ENCODE measurements around the gene KRTAP10-8.
"Not testable (repeated sequence)": the region's sequence is repeated elsewhere in the genome, so short reads cannot be mapped to it uniquely, and the experiment has no call there.

Gene KRTAP10-8

DNA sequence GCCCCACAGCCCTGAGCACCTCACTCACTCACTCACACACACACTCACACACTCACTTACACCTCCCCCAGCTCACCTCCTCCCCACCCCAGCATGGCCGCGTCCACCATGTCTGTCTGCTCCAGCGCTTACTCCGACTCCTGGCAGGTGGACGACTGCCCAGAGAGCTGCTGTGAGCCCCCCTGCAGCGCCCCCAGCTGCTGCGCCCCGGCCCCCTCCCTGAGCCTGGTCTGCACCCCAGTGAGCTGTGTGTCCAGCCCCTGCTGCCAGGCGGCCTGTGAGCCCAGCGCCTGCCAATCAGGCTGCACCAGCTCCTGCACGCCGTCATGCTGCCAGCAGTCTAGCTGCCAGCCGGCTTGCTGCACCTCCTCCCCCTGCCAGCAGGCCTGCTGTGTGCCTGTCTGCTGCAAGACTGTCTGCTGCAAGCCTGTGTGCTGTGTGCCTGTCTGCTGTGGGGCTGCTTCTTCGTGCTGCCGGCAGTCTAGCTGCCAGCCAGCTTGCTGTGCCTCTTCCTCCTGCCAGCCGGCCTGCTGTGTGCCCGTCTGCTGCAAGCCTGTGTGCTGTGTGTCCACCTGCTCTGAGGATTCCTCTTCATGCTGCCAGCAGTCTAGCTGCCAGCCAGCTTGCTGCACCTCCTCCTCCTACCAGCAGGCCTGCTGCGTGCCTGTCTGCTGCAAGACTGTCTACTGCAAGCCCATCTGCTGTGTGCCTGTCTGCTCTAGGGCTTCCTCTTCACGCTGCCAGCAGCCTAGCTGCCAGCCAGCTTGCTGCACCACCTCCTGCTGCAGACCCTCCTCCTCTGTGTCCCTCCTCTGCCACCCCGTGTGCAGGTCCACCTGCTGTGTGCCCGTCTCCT lies 34.7 kb downstream of the KRTAP10-8 start, which contains the start of gene KRTAP10-11:
Gene KRTAP10-11, plus strand, starts transcription at position 49 of the 856 bp plus-strand sequence. Its CDS starts 45 bp downstream, at position 94.
- DNase-seq (ENCODE audit: low spot score), result not testable (repeated sequence)

DNA sequence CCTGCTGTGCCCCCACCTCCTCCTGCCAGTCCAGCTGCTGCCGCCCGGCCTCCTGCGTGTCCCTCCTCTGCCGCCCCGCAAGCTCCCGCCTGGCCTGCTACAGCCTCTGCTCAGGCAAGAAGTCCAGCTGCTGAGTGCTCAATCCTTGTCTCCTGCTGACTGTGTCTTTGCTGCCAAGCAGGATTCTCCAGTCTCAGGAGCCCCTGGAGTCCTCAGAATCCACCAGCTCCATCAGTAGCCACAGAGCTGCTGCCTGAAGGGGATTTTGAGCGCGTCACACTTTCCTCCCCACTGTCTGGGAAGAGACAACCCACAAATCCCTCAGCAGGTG lies 35.3 kb downstream of the KRTAP10-8 start:
- DNase-seq (ENCODE audit: low spot score), result no peak

DNA sequence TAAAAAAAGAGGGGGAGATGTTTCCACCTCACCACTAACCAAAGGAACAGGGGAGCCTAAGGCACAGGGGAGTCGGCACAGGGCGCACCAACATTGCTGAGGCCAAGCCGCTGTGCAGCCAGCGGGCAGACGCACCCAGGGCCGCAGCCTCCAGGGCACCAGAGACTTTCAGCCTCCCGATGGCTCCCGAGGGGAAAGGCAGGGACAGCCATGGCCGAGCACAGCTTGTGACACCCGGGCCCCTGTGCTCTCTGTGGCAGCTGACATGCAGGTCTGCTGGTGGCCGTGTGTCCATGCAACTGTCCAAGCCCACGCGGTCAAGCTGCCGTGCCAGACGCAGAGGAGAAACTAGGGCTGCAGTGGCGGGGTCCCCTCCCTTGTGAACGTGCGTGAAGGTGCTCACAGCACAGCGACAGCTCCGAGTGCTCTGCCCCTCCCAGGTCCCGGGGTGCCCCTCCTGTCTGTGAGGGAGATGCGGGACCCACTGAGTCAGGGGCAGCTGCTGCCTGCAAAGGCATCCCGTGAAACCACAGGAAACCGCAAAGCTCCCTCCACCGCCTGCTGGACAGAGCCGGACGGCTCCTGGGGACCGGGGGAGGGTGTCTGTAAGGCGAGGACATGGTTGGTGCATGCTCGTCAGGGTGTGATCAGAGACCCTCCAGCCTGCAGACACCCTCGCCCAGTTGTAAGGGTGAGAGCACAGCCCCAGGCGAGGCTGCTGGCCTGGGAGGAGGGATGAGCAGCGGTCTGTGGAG lies 36.9 kb downstream of the KRTAP10-8 start:
- DNase-seq (ENCODE audit: low spot score), result no peak

DNA sequence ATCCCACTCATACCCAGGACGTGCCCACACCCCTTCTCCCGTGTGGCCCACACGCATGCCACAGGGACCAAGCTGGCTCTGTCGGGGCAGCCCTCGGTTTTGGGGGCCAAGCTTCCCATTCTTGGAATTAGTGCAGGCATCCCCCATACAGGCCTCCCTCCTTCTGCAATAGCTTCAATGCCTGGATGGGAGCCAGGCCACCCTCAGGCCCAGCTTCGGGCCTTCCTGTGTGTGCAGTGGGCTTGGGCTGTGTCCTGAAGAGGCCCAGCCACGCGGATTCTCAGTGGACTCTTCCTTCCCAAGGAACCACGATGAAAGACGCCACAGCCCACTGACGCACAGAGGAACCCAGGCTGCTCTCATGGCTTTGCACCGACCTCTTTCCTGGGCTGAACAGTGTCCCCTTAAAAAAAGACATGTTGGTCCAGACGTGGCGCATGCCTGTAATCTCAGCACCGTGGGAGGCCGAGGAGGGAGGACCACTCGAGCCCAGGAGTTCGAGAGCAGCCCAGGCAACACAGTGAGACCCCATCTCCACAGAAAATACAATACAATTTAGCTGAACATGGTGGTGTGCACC lies 37.7 kb downstream of the KRTAP10-8 start:
- DNase-seq (ENCODE audit: low spot score), result no peak

DNA sequence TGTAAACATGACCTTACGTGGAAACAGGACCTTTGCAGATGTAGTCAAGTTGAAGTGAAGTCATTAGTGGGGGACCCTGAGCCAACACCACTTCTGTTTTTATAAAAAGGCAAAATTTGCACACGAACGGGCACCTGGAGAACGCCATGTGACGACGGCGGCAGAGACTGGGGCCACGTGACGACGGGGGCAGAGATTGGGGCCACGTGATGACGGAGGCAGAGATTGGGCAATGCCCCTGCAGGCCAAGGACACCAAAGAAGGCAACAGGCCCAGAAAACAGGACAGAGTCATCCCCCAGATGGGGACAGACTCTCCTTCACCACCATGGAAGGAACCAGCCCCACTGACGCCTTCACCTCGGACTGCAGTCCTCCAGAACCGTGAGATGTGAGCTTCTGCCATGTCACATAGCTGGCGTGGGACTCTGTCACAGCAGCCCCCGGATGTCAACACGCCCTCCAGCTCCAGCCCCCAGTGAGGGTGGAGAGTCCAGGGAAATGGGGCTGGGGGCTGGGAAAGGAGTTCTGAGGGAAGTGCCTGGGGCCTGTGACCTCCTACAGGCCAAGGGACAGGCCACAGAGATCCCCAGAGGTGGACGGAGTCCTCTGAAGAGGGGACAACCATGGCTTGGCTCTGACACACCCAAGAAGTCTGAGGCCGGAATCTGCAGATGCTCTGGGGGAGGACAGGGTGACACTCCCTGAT lies 38.5 kb downstream of the KRTAP10-8 start:
- no peak for DNase-seq (ENCODE audit: low spot score)

DNA sequence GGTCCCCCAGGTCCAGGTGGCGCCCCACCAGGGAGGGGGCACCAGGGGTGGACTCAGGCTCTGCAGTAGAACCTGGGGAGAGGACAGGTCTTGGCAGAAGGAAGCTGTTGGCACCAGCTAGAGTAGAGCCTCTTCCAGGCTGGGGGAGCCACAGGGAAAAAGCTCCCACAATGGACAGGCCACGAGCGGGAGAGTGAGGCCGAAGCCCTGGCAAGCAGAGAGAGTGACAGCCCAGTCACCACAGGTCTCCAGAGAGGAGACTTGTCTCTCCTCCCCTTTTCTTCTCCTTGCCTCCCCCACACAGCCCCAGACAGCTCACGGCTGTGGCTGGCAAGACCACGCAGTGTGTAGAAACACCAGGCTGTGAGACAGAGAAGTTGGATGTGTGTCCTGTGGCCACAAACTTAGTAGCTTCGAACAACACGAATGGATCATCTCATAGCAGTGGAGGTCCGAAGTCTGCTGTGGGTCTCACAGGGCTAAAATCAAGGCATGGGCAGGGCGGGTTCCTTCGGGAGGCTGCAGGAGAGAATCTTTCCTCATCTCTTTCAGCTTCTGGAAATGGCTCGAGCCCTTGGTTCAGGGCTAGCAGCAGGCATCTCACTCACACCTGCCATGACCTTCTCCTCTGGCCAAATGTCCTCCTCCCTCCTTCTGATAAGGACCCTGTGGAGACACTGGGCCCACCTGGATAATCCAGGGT lies 39.2 kb downstream of the KRTAP10-8 start:
- DNase-seq (ENCODE audit: low spot score), result no peak

DNA sequence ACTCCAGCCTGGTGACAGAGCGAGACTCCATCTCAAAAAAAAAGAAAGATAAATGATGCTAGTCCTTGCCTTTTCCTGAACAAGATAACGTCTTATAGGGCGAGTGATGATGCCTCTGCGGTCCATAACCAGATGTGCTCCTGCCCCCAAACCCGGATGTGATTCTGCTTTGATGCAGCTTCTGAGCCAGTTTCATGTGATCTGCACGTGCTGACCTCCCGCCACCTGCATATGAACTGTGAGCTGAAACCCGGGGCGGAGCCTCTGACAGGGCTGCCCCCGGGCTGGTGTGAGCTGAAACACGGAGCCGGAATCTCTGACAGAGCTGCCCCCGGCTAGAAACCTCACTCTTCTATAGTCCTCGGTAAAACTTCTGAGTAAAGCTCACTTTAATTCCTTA lies 41.2 kb downstream of the KRTAP10-8 start:
- no peak for DNase-seq (ENCODE audit: low spot score)

DNA sequence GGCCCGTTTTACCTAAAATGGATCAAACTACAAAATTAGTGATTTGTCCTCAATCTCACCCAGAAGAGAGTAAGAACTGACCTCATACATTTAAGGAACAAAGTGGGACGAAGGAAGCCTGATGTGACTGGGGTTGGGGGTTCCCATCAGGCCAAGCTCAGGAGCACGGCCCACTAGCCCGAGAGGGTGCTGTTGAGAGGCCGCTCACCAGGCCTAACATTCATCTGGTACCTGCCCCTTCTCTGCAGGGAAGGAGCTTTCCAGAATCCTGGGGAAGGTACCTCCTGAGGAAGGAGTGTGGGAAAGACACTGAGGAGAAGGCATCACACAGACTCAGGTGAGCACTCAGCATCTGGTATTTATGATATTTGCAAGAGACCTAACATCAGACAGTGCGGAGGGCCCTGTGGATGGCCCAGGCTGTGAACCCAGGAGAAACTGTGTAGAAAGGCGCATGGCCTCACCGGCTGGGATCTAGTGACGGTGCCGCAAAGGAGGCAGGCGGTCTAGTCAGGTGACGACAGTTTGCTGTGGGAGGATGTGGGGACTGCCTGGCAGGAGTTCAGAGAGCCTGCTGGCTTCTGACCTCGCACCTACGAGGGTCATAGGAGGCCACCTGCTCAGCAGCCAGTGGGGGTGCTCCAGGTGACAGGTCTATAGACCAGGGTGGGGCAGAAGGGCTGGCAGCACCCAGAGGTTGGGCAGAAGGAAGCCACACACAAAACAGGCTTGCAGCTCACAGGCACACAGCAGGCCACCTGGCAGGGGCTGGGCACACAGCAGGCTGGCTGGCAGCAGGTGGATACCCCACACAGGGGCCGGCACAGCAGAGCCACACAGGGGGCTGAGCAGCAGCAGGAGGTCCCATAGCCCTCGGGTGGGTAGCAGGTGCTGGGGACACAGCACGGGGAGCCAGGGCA lies 42.0 kb downstream of the KRTAP10-8 start:
- no peak for DNase-seq (ENCODE audit: low spot score)

DNA sequence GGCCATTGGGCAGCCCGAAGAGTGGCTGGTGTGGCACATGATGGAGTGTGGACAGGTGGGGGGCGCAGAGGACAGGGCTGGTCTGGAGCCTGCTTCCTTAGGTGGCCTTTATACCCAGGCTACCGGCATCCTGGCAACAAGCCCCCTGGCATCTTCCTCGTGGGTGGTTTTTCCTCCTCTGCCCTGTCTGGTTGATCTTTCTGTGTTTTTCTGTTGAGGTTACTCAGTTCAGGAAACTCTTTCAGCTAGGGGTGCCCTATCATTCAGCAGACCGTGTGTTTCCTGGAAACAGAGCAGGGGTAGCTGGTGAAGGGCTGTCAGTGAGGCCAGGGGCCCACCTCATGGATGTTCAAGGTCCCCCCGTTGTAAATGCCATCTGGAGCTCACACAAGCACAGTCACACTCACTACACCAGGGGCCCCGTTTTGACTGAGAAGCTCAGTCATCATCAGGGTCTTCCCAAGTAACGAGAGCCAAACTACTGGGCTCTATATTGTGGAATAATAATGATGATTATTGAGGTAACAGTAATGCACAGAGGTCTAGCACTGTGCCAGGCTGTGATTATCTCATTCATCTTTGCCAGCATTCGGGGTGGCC lies 42.8 kb downstream of the KRTAP10-8 start, which contains the start of gene KRTAP12-4:
Gene KRTAP12-4, minus strand, starts transcription at position 84 of the 600 bp plus-strand sequence. Its CDS starts 45 bp downstream, at position 39.
- DNase-seq (ENCODE audit: low spot score), result no peak

DNA sequence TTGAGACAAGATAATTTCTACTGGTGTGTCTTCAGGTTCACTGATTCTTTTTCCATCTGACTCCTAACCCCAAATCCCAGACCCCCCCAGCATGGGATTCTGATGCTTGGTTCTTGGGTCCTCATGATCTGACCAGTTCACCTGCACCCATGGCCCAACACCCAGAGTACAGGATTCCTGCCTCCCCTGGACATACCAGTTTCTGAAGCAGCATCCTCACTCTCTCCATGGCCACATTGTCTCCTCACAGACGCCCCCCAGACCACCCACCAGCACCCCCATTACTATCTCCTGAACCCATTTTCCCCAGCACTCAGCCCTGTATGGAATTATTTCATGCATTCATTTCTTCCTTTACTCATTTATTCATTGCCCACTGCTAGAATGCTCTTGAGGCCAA lies 45.0 kb downstream of the KRTAP10-8 start:
- no peak for DNase-seq (ENCODE audit: low spot score)

DNA sequence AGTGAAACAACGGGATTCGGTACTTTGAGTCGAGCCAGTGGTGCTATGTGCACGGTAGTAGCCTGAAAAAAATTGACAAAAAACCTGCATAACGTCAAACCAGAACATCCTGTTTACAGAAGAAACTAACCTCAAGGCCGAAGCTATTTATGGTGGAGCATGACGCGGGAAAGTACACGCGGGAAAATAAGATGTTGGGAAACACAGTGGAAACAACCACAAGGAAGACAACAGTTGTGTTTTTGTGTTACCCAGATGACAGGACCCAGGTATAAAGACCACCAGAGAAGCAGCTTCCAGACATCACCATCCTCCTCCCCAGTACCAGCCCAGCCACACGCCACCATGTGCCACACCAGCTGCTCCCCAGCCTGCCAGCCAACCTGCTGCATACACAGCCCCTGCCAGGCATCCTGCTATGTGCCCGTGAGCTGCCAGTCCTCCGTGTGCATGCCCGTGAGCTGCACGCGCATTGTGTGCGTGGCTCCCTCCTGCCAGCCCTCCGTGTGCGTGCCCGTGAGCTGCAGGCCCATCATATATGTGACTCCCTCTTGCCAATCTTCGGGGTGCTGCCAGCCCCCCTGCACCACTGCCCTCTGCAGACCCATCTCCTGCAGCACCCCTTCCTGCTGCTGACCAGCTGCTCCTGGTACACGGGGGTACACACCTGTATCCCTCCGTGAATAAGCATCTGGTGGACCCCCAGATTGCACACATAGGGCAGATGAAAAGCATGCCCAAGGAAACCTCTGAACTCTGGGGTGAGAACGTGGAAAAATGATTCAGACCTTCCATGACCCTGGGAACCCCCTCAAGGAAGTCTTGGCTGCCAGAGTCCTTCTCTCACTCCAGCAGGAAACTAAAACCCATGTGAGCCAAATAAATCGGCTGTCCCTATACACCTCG lies 46.0 kb downstream of the KRTAP10-8 start, which contains the start of gene KRTAP12-3:
Gene KRTAP12-3, plus strand, starts transcription at position 298 of the 906 bp plus-strand sequence. Its CDS starts 48 bp downstream, at position 346.
- no peak for DNase-seq (ENCODE audit: low spot score)

DNA sequence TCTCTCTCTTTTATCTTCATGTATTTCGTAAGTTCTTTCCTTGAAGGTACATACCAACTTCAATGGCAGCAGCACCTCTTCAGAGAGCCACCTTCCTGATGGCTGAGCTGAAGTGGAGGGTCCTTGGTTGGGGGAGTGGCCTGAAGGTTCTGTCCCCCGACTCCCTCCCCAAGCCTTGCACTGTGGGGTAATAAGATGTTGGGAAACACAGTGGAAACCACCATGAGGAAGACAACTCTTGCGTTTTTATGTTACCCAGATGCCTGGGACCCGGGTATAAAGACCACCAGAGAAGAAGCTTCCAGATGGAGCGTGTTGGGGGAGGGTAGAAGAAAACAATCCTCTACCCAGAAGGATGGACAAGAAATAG lies 46.6 kb downstream of the KRTAP10-8 start:
- no peak for DNase-seq (ENCODE audit: low spot score)

DNA sequence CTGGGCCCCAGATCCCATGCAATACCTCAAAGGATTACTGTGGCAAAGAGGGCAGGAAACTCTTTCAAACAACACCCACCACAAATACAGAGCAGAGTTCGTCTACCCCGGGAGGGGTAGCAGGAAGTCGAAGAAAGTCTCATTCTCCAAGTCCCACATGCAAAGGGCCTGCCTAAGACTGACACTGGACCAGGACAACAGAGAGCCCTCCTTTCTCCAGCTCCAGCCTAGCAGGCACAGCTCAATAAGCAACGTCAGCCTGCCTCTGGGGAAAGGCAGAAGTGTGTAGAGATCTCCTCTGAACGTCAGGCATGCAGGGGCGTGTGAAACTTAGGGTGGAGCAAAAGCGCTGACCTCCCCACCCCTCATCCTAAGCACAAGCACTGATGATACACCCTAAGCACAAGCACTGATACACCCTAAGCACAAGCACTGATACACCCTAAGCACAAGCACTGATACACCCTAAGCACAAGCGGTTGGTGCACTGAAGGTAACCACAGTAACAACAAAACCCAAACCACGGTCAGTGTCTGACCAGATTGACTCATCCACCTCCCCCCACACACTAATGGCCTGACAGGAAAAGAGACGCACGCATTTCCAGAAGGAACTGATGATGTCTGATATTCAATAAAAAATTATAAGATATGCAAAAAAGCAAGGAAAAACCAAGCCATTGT lies 47.2 kb downstream of the KRTAP10-8 start:
- no peak for DNase-seq (ENCODE audit: low spot score)

DNA sequence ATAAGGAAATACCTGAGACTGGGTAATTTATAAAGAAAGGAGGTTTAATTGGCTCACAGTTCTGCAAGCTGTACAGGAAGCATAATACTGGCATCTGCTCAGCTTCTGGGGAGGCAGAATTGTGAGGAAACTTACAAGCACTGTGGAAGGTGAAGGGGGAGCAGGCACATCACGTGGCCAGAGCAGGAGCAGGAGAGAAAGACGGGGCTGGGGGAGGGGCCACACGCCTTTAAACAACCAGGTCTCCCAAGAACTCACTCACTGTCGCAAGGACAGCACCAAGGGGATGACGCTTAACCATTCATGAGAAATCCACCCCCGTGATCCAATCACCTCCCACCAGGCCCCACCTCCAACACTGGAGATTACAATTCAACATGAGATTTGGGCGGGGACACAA lies 49.7 kb downstream of the KRTAP10-8 start:
- DNase-seq (ENCODE audit: low spot score), result not testable (repeated sequence)
